ENCODE data around the gene MAP4K1.
A peak's percentile ranks its signal among the peaks of the same experiment; 100 is the strongest.

MAP4K1 gene

DNA sequence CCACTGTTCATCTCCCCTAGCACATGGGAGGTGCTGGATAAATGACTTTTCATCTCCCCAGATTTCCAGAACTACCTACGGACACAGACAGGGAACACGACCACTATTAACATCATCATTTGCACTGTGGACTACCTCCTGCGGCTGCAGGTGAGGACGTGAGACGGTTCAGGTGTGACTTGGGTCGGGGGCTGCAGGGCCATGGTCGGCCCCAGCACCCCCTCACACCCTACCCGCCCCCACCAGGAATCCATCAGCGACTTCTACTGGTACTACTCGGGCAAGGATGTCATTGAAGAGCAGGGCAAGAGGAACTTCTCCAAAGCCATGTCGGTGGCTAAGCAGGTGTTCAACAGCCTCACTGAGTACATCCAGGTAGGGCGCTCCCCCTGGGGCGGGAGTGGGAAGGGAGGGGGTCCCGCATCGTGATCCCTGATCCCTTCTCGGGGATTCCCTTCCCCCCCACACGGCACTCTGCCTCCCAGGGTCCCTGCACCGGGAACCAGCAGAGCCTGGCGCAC is 74.4 kb downstream of the MAP4K1 start:
- DNase-seq, result no peak

DNA sequence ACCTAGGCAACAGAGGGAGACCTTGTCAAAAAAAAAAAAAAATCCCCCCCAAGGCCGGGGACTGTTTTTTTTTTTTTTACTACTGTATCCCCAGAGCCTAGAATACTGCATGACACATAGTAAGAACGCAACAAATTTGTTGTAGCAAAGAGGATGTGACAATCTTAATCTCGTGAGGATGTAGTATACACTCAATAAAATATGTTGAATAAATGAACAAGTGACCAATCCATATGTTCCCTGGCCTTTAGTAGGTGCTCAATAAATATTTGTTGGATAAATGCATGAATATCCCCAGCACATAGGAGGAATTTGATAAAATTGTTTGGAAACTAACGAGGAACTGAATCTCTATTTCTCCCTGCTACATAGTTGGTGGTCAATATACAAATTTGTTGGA is 75.7 kb downstream of the MAP4K1 start:
- DNase-seq, result no peak

DNA sequence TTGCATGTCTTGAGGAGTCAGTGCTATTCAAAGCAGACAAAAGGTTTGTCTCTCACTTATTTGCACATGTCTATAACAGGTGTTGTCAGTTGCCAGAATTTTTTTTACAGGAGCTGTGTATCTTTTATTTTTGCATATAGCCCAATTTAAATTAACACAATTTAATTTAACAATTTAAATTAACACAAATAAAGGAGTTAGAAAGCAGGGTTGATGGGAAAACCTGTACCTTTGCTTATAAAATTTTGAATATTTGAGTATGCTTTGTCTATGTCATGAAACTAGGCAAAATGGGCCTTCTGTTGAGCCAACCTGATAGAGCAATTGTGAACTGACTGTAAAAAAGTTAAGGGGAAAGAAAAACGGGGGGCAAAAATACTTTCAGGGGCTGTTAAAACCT is 78.0 kb downstream of the MAP4K1 start:
- no peak for DNase-seq

DNA sequence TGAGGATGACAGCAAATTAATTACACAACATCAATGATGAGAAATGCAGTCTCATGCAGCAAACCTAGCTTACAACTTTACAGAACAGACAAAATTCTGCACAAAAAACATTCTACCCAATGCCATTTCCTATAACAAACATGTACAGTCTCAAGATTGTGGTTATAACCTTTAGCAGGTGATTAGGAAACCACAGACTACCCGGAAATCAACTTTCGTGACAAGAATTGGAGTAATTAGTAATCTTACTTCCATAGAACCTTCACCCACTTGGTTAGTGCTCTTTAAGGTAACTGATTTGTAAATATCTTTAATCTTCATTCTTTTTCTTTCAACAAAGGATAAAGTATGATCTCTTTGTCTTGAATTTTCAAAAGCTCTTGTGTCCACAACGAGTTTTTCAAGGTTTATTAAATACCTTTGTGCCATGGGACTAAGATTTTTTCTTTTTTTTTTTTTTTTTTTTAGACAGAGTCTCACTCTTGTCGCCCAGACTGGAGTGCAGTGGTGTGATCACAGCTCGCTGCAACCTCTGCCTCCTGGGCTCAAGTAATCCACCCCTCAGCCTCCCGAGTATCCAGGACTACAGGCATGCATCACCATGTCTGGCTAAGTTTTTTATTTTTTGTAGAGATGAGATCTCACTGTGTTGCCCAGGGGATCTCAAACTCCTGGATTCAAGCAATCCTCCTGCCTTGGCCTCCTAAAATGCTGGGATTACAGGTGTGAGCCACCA is 78.8 kb downstream of the MAP4K1 start:
- no peak for DNase-seq

DNA sequence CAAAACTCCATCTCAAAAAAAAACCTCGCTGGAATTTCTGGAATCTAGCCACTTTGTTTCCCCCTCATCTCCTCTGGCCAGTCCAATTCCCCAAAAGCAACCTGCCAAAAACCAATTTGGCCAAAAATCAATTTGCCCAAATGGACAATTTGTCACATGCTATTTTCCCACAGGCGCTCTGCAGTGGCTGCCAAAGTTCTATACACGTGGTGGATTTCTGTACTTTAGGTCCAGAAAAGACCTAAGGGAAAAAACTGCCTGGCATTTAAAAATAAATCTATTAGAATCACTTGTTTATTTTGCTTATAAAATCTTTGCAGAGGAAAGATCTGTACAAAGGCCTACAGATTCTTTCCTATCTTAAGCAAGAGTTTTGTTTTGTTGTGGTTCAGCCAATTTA is 79.4 kb downstream of the MAP4K1 start:
- DNase-seq, result peak; percentile 65
